ENCODE data around the gene MAPKAPK3. TPM values are rescaled to one million over a fixed set of nuclear protein-coding genes. Genes with fewer than 3 reads are reported as not detected.

Gene MAPKAPK3
- total and polyA plus RNA-seq, 2 of the 4 experiments (the other 2 are of a cell fraction) = 38.3 to 57.2 TPM

DNA sequence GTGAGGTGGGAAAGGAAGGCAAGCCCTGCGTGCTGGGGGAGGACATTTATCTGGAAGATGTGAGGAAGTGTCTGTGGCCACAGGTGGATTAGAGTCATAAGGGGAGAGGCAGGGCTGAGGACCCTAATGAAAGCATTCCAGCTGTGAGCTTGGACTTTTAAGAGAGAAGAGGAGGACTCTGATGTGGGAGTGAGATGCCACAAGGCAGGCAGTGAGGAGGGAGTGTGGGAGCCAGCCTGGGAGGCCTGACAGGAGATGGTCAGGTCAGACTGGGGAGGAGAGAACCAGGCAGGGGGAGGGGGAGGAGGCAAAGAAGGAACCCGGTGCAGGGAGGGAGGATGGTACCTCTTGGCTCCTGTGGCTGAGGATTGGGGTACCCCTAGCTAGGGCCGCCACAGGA lies 21.0 kb downstream of the MAPKAPK3 start:
- Histone ChIP-seq H3K4ac (ENCODE audit: low read depth, low read length) (no peak overlapping the region), H2AK5ac (ENCODE audit: low read depth, low read length) (no peak overlapping the region), H3K18ac (ENCODE audit: low read depth, low read length) (no peak overlapping the region), H3K14ac (replicated peaks; ENCODE audit: low read depth, low read length) (no peak overlapping the region), H4K20me1 (ENCODE audit: insufficient read depth, low read length) (peaks cover 10% of the 10 kb centered on the region), H3K4me1 (ENCODE audit: control insufficient read depth, insufficient read depth, low read length) (peaks cover 6% of the 10 kb centered on the region), H2BK5ac (ENCODE audit: low read depth, low read length, poor library complexity, severe bottlenecking) (no peak overlapping the region), H3K9ac (ENCODE audit: low read depth, low read length) (no peak overlapping the region), H2AK9ac (replicated peaks; ENCODE audit: low read depth, low read length, poor library complexity) (no peak overlapping the region), H3K27me3 (ENCODE audit: control insufficient read depth, insufficient read depth, low read length) (no peaks in the 10 kb centered on the region), H3K36me3 (ENCODE audit: control insufficient read depth, insufficient read depth, low read length) (peaks cover under 1% of the 10 kb centered on the region; the same call in 1 of the 2 replicates), H3K4me3 (ENCODE audit: insufficient read depth, low read depth, low read length) (no peak overlapping the region), H3K27ac (ENCODE audit: insufficient read depth, low read length) (no peak overlapping the region), H2BK15ac (ENCODE audit: low read depth, low read length) (no peak overlapping the region), H4K5ac (ENCODE audit: low read depth, low read length) (no peak overlapping the region), H3K4me2 (ENCODE audit: low read depth, low read length) (no peak overlapping the region), H3K23ac (ENCODE audit: low read depth, low read length) (no peak overlapping the region), H2BK20ac (ENCODE audit: low read depth, low read length) (no peak overlapping the region), H3K56ac (ENCODE audit: extremely low read depth, insufficient read depth, low read length) (no peak overlapping the region), H2AFZ (replicated peaks; ENCODE audit: low read length, poor library complexity) (no peak overlapping the region), H3K9me1 (ENCODE audit: insufficient read depth, low read length) (peaks cover 15% of the 10 kb centered on the region), H4K91ac (ENCODE audit: insufficient read depth, low read depth, low read length) (no peak overlapping the region), H4K8ac (ENCODE audit: low read depth in 2 of 2, low read length in 2 of 2) (no peak overlapping the region), H3K79me1 (ENCODE audit: low read depth in 1 of 2, low read length in 2 of 2) (peaks cover 0 to 8% of the 10 kb centered on the region in 2 experiments; a peak in 1 of 4 replicates), H2BK120ac (ENCODE audit: low read depth, low read length) (no peak overlapping the region), H3K9me3 (ENCODE audit: control insufficient read depth, insufficient read depth, low read length) (no peaks in the 10 kb centered on the region)
- in situ Hi-C loops (cut with MboI; ENCODE audit: low sequenced_read_pairs) (no loop called here), intact Hi-C loops (cut with micrococcal nuclease) (no loop called here), dilution Hi-C loops (cut with HindIII; ENCODE audit: low sequenced_read_pairs, unreplicated experiment) (no loop called here)
- DNase-seq = no peak
- POLR2A ChIA-PET (ENCODE audit: unreplicated experiment) = no interaction called here
- CTCF ChIA-PET = no interaction called here
- WGBS, 2 experiments (ENCODE audit: extremely low coverage in 2 of 2, insufficient read length in 1 of 2) = 59% methylated on average over 3 of the region's 3 CpGs; no CpG with 5 or more reads in 1 of the 2 experiments
- no peak for TF ChIP-seq MAFK (IDR thresholded peaks at IDR 0.05; ENCODE audit: low read depth, low read length)
- TF ChIP-seq, protein P1, sequence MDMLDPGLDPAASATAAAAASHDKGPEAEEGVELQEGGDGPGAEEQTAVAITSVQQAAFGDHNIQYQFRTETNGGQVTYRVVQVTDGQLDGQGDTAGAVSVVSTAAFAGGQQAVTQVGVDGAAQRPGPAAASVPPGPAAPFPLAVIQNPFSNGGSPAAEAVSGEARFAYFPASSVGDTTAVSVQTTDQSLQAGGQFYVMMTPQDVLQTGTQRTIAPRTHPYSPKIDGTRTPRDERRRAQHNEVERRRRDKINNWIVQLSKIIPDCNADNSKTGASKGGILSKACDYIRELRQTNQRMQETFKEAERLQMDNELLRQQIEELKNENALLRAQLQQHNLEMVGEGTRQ (IDR thresholded peaks at IDR 0.05; ENCODE audit: low read depth, low read length) = no peak
- no peak for TF ChIP-seq RCOR1 (IDR thresholded peaks at IDR 0.05; ENCODE audit: insufficient replicate concordance, low read length)
- TF ChIP-seq RFX5 (IDR thresholded peaks at IDR 0.05; ENCODE audit: low read depth, low read length) = no peak
- no peak for TF ChIP-seq CHD1 (IDR thresholded peaks at IDR 0.05; ENCODE audit: low read depth, low read length)
- TF ChIP-seq FOS (IDR thresholded peaks at IDR 0.05; ENCODE audit: low read depth, low read length) = no peak
- TF ChIP-seq RAD21 (IDR thresholded peaks at IDR 0.05; ENCODE audit: low read length) = no peak
- TF ChIP-seq MAZ (IDR thresholded peaks at IDR 0.05; ENCODE audit: borderline replicate concordance, low read depth, low read length) = no peak
- no peak for TF ChIP-seq POLR2A (IDR thresholded peaks at IDR 0.05; ENCODE audit: low read depth, low read length)
- TF ChIP-seq, protein P2, sequence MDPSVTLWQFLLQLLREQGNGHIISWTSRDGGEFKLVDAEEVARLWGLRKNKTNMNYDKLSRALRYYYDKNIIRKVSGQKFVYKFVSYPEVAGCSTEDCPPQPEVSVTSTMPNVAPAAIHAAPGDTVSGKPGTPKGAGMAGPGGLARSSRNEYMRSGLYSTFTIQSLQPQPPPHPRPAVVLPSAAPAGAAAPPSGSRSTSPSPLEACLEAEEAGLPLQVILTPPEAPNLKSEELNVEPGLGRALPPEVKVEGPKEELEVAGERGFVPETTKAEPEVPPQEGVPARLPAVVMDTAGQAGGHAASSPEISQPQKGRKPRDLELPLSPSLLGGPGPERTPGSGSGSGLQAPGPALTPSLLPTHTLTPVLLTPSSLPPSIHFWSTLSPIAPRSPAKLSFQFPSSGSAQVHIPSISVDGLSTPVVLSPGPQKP (IDR thresholded peaks at IDR 0.05; ENCODE audit: borderline replicate concordance, low read depth, low read length) = no peak
- no peak for TF ChIP-seq MXI1 (IDR thresholded peaks at IDR 0.05; ENCODE audit: borderline replicate concordance, low read depth, low read length)
- no TSS peak for BruUV-seq (replicated peaks)
- ATAC-seq (ENCODE audit: low read depth) = no peak

Measured in IMR-90 (cell line).